HG03139 (cell line): Measurements from ENCODE around the gene CCDC107.
"Not testable (repeated sequence)": the region's sequence is repeated elsewhere in the genome, so short reads cannot be mapped to it uniquely, and the experiment has no call there.

Experiments used
- ATAC-seq: cut with Tn5 transposase; IDR thresholded peaks from one replicate; pipeline ENCODE4 v1.9.1; 2021; ENCODE audit not compliant: unreplicated experiment

Gene CCDC107, protein sequence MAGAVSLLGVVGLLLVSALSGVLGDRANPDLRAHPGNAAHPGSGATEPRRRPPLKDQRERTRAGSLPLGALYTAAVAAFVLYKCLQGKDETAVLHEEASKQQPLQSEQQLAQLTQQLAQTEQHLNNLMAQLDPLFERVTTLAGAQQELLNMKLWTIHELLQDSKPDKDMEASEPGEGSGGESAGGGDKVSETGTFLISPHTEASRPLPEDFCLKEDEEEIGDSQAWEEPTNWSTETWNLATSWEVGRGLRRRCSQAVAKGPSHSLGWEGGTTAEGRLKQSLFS

DNA sequence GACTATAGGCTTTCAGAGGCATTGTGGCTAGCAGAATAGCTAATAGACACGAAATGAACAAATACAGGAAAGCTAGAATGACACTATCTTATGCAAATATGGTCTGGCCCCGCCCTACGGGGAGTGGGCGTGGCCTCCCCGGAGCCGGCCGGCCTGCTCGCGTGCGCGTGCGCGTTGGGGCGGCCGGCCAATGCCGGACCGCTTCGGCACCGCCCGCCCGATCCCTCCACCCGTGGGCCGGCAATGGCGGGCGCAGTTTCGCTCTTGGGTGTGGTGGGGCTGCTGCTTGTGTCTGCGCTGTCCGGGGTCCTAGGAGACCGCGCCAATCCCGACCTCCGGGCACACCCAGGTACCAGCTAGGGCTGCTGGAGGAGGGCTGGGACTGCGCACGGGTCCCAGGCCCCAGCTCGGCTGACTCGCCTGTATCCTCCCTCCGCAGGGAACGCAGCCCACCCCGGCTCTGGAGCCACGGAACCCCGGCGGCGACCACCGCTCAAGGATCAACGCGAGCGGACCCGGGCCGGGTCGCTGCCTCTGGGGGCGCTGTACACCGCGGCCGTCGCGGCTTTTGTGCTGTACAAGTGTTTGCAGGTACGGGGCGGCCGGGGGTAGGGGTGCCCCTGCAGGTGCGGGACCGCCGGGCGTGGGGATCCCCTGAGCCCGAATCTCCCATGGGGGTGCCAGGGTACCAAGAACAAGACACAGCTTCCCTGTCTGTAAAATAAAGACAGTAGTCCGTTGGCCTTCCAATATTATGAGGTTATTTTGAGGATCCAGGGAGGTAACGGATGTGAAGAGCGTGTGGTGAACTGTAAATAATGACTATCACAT is at the start of gene CCDC107:
Gene CCDC107, plus strand, starts transcription at position 156 of the 831 bp plus-strand sequence. Its CDS starts 88 bp downstream, at position 244.
- peak; percentile 54 for ATAC-seq

DNA sequence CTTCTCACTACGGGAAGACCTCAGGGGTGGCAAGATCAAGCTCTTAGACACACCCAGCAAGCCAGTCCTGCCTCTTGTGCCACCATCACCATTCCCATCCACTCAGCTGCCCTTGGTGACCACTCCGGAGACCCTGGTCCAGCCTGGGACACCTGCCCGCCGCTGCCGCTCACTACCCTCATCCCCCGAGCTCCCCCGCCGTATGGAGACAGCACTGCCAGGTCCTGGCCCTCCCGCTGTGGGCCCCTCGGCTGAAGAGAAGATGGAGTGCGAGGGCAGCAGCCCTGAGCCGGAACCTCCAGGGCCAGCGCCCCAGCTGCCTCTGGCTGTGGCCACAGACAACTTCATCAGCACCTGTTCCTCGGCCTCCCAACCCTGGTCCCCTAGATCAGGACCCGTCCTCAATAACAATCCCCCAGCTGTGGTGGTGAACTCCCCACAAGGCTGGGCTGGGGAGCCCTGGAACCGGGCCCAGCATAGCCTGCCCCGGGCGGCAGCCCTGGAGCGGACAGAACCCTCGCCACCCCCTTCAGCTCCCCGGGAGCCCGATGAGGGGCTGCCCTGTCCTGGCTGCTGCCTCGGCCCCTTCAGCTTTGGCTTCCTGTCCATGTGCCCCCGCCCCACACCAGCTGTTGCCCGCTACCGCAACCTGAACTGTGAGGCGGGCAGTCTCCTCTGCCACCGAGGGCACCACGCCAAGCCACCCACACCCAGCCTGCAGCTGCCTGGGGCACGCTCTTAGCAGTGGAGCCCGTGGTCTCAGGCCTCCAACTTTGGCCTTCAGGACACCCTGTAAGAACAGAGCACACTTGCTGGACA is 48.9 kb upstream of the CCDC107 start:
- ATAC-seq: no peak

DNA sequence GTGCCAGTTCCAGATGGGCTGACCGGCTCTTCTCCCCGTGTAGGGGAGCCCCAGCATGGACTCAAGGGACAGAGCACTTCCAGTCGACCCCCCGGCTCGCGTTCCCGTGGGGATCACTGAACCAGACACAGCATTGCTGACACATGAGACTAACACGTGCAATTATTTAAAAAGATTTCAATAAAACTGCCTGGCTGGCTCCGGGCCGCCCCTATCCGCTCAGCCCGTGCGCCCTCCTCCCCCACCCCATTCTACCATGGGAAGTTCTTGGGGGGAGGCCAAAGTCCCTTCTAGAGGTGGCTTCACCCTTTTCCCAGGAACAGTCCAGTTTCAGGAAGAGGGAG is 48.3 kb upstream of the CCDC107 start:
- ATAC-seq: no peak

DNA sequence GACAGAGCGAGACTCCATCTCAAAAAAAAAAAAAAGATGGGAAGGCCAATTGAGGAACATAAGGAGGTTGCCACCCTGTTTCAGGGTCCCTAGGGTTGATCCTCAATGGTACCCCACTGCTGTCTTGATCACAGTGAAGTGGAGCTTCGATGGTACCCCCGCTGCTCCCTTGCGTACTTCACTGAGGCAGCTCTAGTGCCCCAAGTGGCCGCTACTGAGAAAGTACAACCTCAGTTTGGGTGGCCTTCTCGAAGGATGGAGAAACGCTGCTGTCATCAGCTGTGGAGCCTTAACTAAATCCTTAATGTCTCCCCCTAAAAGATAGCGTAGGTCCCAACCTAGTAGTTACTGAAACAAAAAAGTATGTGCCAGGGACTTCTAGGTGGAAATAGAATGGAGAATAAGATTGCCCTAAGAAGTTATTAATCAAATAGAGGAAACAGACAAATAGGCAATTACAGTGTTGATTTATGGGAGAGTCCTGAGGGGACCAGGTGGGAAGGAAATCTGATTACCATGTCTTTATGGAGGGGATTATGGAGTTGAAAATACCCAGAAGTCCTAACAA is 46.8 kb upstream of the CCDC107 start:
- no peak for ATAC-seq

DNA sequence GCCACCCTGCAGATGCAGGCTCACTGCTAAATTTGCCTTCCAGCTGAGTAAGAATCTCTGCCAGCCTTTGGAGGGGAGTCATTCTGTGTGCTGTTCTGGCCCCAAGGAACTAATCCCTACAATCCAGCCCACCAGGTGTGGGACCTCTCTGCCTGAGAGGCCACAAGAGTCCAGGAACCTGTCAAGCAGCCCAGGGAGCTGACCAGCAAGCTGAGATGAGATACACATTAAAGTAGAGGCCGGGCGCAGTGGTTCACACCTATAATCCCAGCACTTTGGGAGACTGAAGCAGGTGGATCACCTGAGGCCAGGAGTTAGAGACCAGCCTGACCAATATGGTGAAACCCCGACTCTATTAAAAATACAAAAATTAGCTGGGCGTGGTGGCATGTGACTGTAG is 46.0 kb upstream of the CCDC107 start:
- ATAC-seq: not testable (repeated sequence)

DNA sequence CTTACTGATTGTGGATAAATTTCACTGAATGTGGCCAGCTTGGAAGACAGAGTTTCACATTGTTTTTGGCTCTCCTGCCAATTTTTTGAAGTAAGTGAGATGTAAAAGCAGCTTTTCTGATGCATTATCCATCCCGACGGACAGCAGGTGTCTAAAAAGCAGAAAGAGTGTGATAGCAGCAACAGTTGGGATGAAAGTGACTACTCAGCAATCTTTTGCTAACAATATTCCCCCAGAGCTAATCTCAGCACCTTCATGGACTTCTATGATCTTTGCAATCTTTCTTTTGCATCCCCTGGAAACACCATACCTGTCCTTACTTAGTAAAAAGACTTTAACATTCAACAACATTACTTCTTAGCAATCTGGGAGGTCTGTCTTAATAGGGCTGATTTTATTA is 45.2 kb upstream of the CCDC107 start:
- ATAC-seq: no peak

DNA sequence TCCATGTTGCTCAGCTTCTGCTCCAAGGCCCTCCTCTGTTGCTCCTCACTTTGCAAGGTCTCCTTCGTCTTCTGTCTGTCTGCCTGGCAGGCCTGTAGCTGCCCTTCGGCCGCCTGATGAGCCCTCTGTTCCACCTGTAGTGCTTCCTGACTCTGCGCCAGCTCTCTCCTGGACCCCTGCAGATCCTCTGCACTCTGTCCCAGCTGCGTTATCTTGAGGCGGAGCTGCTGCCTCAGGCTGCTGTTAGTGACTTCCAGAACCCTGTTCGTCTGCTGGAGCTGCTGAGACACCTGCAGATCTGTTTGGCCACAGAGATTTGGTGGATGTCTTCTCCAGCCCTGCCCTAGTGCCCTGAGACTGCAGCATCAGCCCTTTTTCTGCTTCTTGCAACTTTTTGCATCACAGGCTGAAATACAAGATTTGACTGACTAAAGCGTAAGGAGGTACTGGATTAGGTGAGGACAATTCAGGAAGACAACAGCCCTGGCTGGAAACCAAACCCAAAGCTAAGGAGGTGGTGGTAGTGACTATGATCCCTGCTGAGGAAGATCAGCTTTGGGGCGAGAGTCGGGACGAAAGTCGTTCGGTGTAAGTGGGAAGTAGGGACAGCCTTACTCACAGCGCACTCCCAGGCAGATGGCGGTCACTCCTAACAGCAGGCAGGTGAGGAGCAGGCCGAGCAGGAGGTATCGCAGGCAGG is 42.0 kb upstream of the CCDC107 start:
- no peak for ATAC-seq

DNA sequence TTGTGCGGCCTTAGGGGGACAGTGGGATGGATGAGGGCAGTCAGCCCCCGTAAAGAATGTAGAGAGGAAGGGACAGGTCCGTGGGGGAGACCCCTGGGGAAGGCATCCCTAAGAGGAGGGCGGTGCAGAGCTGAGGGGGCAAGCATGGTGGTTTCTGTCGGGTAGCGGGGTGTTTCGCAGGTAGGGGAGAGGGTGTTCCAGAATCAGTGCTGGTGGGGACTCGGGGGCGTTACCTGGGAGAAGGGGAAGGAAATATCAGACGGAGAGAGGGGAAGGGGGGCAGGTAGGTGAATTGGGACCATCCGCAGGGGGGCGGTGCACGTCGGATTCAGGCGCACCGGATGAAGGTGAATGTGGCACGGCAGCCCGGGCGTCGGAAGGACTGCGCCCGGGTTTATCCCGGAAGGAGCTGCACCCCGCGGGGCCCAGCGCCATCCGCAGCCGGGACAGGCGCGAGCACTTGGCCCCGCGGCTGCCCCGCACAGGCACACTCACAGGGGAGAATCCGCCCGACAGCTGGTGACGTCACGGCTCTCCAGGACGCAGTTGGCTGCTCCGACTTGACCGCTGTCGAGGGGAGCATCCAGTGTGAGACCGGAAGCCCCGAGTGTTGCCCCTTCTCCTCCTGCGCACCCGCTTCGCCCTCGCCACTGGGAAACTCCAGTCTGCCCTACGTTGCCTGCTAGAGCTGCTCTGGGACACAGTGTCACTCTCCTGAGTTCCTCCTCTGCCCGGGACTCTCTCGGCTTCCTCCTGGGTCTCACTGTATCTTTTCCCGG is 41.2 kb upstream of the CCDC107 start:
- ATAC-seq: peak; percentile 33

DNA sequence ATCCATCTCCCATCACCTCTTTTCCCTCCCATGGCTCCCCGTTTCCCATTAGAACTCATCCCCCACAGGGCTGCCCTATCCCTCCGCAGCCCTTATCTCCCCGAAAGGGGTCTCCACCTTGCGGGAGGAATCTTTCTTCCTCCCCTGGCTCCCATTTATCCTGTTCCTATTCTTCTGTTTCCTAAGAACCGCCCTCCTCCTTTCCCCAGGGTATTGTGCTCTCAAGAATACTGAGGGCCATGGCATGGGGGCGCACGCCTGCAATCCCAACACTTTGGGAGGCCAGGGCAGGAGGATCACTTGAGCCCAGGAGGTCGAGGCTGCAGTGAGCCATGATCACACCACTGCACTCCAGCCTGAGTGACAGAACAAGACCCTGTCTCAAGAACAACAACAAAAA is 40.5 kb upstream of the CCDC107 start:
- ATAC-seq: no peak

DNA sequence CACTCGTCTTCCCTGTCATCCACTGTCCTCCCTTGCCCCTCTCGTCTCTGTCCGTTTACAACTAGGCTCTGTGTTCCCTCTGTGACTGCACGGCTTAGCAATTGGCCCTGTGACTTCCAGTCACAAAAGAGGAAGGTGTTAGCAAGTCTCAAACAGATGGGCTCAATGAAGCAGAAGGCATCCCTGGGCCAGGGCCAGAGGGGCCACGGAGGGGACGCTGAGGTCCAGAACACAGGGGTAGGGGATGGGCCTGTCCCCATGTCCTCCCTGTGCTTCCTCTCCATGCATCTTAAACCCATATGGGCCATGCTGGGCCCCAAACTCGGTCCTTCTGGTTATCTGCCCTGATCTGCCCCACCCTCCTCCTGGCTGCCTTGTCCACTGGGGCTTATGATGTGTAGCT is 39.8 kb upstream of the CCDC107 start, which contains the start of gene CD72:
Gene CD72, minus strand, starts transcription at position 89 of the 403 bp plus-strand sequence. CDS start 110 bp downstream, outside the sequence.
- ATAC-seq: no peak

DNA sequence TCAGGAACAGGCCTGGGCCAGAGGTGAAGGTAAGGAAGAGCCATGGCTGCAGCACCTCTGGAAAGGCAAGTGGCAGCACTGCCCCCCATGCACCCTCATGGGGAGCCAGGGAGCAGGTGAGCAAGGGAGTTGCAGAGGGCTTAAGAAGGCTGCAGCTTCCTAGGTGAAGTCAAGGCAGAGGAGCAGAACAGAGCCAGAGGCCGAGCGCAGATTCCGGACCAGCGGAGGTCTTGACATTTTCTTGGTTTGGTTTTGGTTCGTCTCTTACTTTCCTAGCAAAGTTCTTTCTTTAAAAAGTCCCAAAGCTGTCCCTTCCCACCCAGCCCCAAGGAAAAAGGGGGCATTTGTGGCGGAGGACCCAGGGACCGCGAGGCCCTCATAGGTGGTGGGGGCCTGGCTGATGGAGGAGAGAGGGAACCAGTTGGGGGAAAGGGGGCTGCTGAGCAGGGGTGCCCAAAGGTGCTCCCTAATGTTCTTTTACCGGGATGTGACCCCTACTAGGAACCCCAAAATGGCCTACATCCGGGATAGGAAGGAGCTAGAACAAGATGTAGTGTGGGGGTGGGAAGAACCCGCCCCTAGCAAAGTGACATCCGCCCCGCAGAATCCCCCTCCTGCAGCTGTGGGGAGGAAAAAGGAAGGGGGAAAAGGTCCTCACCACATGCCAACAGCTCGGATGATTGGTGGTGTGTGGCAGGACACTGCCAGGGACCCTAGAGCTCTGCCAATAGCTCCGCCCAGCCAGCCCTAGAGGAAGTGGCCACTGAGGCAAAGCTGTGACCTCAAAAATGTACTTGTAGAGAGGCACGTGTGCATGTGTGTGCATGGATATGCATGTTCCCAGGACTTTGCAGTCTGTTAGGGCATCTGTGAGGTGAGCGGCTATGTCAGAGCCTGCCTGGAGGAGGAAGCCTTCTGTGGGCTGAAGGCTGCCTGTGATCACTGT is 39.0 kb upstream of the CCDC107 start:
- no peak for ATAC-seq

DNA sequence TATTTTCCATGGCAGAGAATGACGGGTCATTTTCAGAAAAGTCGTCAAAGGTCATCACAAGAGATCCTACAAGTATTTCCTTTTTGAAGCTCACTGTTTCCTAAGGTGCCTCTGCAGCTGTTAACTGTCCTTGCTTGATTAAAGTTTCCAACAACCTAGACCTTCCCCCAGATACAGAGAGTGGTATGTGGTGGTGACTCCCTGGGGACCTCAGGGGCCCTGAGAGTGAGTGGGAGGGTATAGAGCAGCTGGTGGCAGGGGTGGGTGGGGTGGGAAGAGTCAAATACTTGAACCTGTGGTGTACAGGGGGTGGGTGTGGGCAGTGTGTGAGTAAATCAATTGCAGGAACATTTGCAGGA is 38.3 kb upstream of the CCDC107 start:
- no peak for ATAC-seq

DNA sequence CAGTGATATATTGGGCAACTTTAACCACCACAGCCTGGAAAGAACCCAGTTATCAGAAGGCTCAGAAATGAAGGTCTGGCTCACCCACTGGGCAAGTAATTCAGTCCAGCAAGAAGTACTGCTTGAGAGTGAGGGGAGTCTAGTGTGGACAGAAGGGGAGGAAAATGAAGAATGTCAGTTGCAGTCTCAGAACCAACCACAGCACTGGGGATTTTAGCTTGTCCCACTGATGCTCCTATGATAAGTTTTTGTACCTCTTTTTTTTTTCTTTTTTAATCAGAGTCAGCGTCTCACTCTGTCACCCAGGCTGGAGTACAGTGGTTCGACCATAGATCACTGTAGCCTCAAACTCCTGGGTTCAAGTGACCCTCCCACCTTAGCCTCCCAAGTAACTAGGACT is 30.5 kb upstream of the CCDC107 start:
- no peak for ATAC-seq

DNA sequence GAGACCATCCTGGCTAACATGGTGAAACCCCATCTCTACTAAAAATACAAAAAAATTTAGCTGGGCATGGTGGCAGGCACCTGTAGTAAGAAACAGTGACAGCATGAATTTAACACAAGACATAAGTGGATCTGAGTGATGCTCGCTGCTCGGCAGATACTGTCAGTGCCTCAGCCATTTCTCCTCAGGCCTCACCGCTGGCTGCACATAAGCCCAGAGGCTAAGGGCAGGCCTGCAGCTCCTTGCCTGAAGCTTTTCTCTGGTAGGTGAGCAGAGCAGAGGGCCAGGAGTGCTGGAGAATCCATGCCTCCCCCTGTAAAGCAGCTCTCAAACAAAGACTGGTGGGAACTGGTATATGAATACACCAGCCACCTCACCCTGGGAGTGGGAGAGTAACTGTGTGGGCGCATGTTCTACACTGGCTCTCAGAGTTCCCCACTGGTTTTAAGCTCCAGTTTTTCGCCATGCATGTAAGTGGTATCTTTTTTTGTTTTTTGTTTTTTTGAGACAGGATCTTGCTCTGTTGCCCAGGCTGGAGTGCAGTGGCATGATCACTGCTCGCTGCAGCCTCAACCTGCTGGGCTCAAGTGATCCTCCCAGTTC is 29.6 kb upstream of the CCDC107 start:
- ATAC-seq: no peak

DNA sequence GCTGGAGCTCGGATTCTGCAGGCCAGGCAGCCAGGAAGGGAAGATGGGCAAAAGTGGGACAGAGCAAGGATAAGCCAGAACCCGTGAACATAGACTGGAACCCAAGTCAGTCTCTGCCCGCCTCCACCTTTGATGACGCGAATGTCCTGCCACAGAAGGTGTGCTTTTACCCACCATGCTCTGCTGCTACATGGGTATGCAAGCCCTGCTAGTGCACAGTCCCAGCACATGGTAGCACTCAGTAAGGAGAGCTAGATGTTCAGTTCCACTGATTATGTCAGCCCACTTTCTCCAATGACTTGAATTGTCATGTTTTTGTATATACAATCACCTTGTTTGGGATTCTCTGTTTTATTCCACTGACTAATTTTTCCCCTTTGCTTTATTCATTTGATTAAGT is 28.5 kb upstream of the CCDC107 start:
- no peak for ATAC-seq

DNA sequence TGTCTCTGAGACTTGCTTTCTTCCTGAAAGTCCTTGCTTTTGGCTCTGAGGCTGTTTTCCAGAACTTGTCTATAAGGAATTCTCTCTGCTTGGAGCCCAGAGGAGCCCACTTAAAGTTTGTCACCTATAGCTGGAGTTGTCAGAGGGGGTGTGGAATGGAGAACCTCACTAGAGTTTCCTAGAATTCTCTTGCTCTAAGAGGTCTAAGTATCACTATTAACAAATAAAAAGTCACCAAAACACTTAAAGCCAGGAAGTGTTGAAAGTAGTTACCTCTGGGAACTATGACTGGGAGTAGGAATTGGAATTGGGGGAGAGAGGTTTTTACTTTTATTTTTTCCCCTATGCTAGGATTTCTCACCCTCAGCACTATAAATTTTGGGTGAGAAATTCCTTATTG is 22.4 kb upstream of the CCDC107 start:
- ATAC-seq: no peak

DNA sequence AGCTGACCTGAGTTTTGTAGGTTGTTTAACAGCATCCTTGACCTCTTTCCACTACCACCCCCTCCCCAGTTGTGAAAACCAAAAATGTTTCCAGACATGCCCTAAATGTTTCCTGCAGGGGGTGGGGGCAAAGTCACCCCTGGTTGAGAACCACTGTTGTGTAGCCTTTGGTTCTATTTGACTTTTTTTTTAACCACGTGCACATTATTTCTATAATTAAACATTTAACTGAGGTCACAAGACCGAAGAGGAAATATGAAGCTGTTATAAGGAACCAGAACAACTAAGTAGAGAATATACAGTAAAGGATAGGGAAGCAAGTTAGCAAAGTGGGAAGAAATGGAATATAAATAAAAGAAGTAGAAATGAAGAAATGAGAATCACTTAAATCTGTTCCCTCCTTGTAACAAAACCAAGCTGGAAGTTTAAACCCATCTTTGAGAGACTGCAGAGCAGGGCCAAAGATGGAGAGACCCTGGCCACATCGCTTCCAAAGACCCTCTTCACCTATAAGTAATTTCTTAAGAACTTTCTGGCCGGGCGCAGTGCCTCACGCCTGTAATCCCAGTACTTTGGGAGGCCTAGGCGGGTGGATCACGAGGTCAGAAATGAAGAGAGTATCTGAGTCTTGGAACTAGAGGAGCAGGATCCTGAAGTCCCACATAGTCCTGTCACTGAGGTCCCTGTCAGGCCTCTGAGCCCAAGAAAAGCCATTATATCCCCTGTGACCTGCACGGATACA is 21.8 kb upstream of the CCDC107 start:
- ATAC-seq: no peak

DNA sequence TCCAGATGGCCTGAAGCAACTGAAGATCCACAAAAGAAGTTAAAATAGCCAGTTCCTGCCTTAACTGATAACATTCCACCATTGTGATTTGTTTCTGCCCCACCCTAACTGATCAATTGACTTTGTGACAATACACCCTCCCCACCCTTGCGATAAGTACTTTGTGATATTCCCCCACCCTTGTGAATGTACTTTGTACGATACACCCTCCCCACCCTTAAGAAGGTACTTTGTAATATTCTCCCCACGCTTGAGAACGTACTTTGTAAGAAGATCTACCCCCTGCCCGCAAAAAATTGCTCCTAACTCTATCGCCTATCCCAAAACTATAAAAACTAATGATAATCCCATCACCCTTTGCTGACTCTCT is 21.2 kb upstream of the CCDC107 start:
- not testable (repeated sequence) for ATAC-seq
